Measurements from ENCODE around the gene CSK.

The CSK gene

DNA sequence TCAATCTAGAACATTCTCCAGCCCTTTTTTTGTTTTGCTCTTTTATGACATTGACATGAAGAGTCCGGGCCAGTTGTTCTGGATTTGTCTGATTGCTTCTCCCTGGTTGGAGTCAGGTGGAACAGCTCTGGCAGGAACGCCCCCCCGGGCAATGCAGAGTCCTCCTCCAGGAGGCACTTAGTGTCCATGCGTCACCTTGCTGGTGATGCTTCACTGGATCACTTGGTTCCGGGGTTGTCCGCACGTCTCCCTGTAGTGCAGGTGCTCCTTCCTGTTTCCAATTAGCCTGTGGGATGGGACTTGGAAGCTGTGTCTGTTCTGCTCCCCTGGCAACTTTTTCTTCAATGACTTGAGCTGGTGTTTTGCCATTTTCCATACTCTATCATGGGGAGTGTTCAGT is 9.8 kb downstream of the CSK start:
- no peak for ATAC-seq (replicated peaks; ENCODE audit: extremely low read depth, poor library complexity, severe bottlenecking)
- no peaks in the 10 kb centered on the region for H3K27me3 Mint-ChIP-seq
- H3K4me1 Mint-ChIP-seq: peaks cover 79% of the 10 kb centered on the region
- no peaks in the 10 kb centered on the region for H3K9me3 Mint-ChIP-seq
- H3K36me3 Mint-ChIP-seq (ENCODE audit: insufficient read depth): peaks cover 34% of the 10 kb centered on the region
- H3K4me3 Mint-ChIP-seq: peak overlapping the region; percentile 79
- no peak for DNase-seq (ENCODE audit: low spot score in 2 of 2)
- H3K27ac Mint-ChIP-seq (ENCODE audit: low read depth): peak overlapping the region; percentile 93

DNA sequence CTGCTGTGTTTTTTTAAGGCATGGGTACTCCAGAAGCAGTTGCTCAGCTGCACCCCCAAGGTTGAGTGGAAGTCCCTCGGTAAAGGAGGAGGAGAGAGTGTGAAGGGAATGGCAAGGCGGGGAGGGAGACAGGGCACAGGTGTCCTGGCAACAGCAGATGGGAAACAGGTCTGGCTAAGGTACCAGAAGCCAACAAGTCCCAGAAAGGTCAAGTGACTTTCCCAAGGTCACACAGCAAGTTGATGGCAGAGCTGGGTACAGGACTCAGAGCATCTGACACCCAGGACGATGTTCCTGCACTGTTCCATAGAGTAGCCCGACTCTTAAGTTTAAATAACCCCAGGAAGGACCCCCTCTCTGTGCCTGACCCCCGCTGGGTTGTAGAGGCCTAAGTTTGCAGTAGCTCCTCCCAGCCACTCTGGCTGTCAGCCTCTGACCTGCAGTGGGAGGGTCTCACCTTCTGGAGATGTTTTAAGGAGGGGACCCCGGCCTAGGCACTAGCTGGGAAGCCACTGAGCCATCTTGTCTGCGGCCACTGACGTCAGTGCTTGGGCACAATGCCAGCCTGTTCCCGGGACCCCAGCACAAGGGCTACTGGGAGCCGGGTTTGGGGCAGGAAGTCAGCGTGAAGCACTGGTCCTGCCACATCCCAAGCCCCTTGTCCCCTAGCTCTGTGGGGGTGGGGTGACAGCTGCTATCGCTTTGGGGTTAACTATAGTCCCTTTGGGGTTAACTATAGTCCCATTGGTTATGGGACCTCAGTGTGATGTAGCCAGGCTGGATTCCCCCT is 10.5 kb downstream of the CSK start:
- Mint-ChIP-seq H3K27ac (ENCODE audit: low read depth) (peak overlapping the region; percentile 93), H3K9me3 (no peaks in the 10 kb centered on the region), H3K36me3 (ENCODE audit: insufficient read depth) (peaks cover 34% of the 10 kb centered on the region), H3K4me1 (peaks cover 77% of the 10 kb centered on the region), H3K4me3 (peak overlapping the region; percentile 79), H3K27me3 (no peaks in the 10 kb centered on the region)
- ATAC-seq (replicated peaks; ENCODE audit: extremely low read depth, poor library complexity, severe bottlenecking) (no peak), DNase-seq (ENCODE audit: low spot score in 2 of 2) (no peak)

DNA sequence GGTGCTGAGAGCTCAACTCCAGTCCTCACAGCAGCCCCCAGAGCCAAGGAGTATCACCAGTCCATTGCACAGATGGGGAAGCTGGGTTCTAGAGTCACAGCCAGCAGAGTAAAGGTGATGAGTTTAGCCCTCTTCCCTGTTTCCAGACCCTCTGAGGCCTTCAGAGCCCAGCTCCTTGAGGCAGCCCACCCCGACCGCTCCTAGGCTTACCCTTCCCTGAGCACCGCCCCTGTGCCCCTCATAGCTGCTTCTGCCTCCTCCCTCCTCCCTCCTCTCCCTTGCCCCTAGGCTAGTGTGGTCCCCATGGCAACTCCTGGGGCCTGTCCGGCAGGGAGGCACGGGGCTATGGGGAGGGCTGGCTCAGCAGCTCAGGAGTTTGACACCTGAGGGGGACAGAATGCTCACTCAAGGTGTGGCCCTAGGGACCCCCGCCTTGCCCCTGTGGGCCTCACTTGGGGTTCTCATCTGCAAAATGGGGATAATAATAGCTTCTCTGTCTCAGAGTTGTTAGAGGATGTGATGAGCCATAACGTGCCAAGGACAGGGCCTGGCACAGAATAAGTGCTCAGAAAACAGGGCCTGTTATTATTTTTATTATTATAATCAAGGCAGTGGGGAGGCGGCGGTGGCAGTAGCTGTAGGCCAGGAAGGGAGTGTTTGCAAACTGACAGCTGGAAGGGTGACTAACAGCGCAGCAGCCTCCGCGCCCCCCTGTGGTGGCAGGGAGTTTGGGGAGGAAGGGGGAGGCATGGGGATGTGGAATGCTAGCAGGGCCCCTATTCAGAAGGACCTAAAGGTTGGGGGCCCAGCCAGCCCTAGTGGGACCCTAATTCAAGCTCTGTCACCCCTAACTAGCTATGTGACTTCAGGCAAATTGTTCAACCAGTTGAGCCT is 11.5 kb downstream of the CSK start:
- peak overlapping the region; percentile 79 for H3K4me3 Mint-ChIP-seq
- H3K27me3 Mint-ChIP-seq: no peaks in the 10 kb centered on the region
- peaks cover 31% of the 10 kb centered on the region for H3K36me3 Mint-ChIP-seq (ENCODE audit: insufficient read depth)
- ATAC-seq (replicated peaks; ENCODE audit: extremely low read depth, poor library complexity, severe bottlenecking): peak; percentile 50
- peak; percentile 65 to 70 for DNase-seq (ENCODE audit: low spot score in 2 of 2)
- peaks cover 77% of the 10 kb centered on the region for H3K4me1 Mint-ChIP-seq
- H3K9me3 Mint-ChIP-seq: no peaks in the 10 kb centered on the region
- peak overlapping the region; percentile 35 for H3K27ac Mint-ChIP-seq (ENCODE audit: low read depth)

DNA sequence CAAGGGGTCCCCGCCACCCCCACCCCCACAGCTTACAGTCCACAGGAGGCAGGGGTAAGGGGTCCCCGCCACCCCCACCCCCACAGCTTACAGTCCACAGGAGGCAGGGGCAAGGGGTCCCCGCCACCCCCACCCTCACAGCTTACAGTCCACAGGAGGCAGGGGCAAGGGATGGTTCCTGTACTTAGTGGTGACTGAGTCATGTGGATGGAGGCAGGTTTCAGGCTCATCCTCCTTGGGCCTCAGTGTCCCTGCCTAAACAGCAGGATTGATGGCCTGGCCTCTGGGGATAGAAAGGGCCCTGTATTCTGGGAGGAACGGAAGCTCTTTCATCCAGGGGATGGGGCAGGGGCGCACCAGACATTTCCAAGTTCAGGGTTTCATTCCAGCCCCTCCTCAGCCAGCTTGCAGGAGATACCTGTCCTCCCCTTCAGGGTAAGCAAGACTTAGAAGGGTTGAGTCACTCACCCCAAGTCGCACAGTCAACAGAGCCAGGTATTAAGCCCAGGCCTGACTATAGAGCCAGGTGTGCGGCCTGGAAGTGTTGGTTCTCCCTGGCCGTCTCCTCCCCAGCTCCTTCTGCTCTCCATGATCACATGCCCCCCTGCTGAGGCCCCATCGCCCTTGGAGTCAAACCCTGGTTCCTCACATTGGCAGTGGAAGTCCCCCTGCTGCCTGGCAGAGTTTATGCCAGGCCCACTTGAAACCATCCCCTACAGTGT is 12.5 kb downstream of the CSK start:
- peak overlapping the region; percentile 64 for H3K4me3 Mint-ChIP-seq
- peaks cover 29% of the 10 kb centered on the region for H3K36me3 Mint-ChIP-seq (ENCODE audit: insufficient read depth)
- no peaks in the 10 kb centered on the region for H3K9me3 Mint-ChIP-seq
- DNase-seq (ENCODE audit: low spot score in 2 of 2) (no peak), ATAC-seq (replicated peaks; ENCODE audit: extremely low read depth, poor library complexity, severe bottlenecking) (no peak)
- H3K27ac Mint-ChIP-seq (ENCODE audit: low read depth): peak overlapping the region; percentile 82
- H3K4me1 Mint-ChIP-seq: peaks cover 73% of the 10 kb centered on the region
- H3K27me3 Mint-ChIP-seq: no peaks in the 10 kb centered on the region

DNA sequence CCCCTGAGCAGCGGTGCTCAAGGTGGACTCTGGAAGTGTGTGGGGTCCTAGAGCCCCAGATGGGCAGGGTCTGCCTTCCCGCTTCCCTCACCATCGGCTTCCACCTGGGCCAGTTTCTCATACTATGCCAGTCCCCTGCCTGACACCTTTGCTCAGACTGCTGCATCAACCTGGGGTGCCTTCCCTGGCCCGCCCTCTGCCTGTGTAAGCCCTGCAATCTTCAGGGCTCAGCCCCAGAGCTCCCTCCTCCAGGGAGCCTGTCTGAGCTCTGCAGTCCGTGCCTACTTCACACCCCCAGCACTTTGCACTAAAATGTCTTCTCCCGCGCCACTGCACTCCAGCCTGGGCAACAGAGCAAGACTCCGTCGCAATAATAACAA is 13.1 kb downstream of the CSK start:
- Mint-ChIP-seq H3K4me3 (peak overlapping the region; percentile 64), H3K27ac (ENCODE audit: low read depth) (peak overlapping the region; percentile 82), H3K36me3 (ENCODE audit: insufficient read depth) (peaks cover 27% of the 10 kb centered on the region), H3K9me3 (no peaks in the 10 kb centered on the region), H3K4me1 (peaks cover 73% of the 10 kb centered on the region), H3K27me3 (no peaks in the 10 kb centered on the region)
- DNase-seq (ENCODE audit: low spot score in 2 of 2): no peak
- ATAC-seq (replicated peaks; ENCODE audit: extremely low read depth, poor library complexity, severe bottlenecking): no peak

DNA sequence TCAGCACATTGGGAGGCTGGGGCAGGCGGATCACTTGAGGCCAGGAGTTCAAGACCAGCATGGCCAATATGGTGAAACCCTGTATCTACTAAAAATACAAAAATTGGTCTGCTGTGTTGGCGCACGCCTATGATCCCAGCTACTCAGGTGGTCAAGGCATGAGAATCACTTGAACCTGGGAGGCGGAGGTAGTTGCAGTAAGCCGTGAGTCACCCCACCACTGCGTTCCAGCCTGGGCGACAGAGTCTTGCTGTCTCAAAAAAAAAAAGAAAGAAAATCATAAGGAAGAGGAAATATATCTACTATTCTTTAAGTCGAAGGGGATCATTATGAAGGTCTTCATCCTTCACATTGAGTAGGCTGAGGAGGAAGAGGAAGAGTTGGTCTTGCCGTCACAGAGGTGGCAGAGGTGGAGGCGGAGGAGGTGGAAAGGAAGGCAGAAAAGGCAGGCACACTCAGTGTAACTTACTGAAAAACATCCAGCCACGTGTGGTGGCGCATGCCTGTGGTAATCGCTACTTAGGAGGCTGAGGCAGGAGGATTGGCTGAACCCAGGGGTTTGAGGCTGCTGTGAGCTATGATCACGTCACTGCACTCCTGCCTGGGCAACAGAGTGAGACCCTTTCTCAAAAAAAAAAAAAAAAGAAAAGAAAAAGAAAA is 14.2 kb downstream of the CSK start:
- ATAC-seq (replicated peaks; ENCODE audit: extremely low read depth, poor library complexity, severe bottlenecking) (no peak), DNase-seq (ENCODE audit: low spot score in 2 of 2) (no peak)
- Mint-ChIP-seq H3K27ac (ENCODE audit: low read depth) (peak overlapping the region; percentile 82), H3K27me3 (no peaks in the 10 kb centered on the region), H3K4me1 (peaks cover 68% of the 10 kb centered on the region), H3K4me3 (peak overlapping the region; percentile 56), H3K9me3 (no peaks in the 10 kb centered on the region), H3K36me3 (ENCODE audit: insufficient read depth) (peaks cover 32% of the 10 kb centered on the region)

DNA sequence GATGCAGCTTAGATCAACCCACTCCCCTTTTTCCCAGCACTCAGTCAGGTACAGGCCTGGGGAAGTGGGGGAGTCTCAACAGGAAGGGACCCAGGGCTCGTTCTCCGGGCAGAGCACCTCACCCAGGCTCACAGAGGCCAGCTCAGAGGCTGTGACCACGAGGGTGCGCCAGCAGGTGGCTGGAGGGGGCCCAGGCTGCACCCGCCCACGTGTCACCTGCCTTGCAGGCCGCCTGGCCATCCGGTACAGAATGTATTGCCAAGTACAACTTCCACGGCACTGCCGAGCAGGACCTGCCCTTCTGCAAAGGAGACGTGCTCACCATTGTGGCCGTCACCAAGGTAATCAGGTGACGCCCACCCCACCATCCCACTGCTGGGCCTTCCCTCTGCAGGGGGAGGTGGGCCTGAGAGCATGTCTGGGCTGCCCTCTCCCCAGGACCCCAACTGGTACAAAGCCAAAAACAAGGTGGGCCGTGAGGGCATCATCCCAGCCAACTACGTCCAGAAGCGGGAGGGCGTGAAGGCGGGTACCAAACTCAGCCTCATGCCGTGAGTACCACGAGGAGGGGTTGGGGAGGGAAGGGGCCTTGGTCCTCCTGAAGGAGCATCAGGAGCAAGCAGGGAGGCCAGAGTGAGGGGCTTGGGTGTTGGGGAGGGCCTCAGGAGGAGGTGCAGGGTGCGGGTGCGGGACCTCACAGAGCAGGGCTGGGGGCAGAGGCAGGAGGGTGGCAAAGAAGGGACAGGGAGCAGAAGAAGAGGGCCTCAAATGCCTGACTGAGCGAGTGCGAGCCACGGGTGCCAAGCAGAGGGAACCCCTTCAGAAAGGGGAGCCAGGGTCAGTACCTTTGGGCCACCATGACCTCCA is 16.7 kb downstream of the CSK start:
- peak overlapping the region; percentile 80 for H3K27ac Mint-ChIP-seq (ENCODE audit: low read depth)
- no peaks in the 10 kb centered on the region for H3K9me3 Mint-ChIP-seq
- peaks cover 48% of the 10 kb centered on the region for H3K4me1 Mint-ChIP-seq
- peak overlapping the region; percentile 14 for H3K4me3 Mint-ChIP-seq
- no peak for ATAC-seq (replicated peaks; ENCODE audit: extremely low read depth, poor library complexity, severe bottlenecking)
- H3K27me3 Mint-ChIP-seq: no peaks in the 10 kb centered on the region
- no peak for DNase-seq (ENCODE audit: low spot score in 2 of 2)
- H3K36me3 Mint-ChIP-seq (ENCODE audit: insufficient read depth): peaks cover 48% of the 10 kb centered on the region

DNA sequence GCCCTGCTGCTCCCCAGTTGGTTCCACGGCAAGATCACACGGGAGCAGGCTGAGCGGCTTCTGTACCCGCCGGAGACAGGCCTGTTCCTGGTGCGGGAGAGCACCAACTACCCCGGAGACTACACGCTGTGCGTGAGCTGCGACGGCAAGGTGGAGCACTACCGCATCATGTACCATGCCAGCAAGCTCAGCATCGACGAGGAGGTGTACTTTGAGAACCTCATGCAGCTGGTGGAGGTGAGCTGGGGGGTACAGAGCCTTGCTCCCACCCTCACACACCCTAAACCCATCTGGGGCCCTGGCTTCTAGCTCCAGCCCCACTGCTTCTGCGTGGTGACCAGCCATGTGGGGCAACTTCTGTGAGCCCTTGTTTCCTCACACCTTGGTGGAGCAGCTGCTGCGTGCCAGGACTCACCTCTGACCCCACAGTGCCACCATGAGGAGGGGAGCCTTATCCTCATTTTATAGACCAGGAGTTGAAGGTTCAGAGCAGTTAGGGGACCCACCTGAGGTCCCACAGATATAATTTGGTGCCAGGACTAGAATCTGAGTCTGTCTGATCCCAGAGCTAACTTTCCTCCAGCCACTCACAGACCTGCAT is 17.5 kb downstream of the CSK start:
- Mint-ChIP-seq H3K27me3 (no peaks in the 10 kb centered on the region), H3K4me3 (no peak overlapping the region), H3K27ac (ENCODE audit: low read depth) (peak overlapping the region; percentile 80), H3K4me1 (peaks cover 53% of the 10 kb centered on the region), H3K9me3 (no peaks in the 10 kb centered on the region), H3K36me3 (ENCODE audit: insufficient read depth) (peaks cover 48% of the 10 kb centered on the region)
- no peak for ATAC-seq (replicated peaks; ENCODE audit: extremely low read depth, poor library complexity, severe bottlenecking)
- DNase-seq (ENCODE audit: low spot score in 2 of 2): no peak

DNA sequence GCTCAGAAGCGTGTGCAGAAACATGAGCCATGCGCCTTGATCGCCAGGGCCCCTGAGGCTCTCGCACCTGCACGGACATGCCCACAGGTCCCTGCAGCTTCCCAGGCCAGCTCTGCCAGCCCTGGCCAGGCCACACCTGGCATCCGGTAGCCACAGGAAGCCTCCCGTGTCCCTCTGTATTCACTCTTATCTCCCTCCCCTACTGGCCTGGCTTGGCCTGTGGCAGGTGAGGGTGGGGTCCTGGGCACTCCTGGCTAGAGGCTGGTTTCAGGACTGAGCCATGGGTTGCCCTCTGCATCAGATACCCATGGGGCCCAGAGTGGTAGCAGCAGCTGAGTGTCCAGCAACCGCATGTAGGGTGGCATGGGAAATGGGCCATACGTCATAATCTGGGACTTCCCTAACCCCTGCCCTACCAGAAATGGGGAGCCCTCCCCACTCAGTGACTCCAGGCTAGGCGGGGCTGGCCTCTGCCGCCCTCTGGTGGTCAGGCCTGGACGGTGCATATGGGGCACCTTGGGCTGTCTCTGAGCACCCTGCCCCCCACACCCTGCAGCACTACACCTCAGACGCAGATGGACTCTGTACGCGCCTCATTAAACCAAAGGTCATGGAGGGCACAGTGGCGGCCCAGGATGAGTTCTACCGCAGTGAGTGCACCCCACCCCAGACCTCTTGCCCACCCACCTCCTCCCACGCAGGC is 18.1 kb downstream of the CSK start:
- ATAC-seq (replicated peaks; ENCODE audit: extremely low read depth, poor library complexity, severe bottlenecking) (peak; percentile 97), DNase-seq (ENCODE audit: low spot score in 2 of 2) (peak; percentile 84 to 88)
- peak overlapping the region; percentile 27 for H3K4me3 Mint-ChIP-seq
- H3K27ac Mint-ChIP-seq (ENCODE audit: low read depth): peak overlapping the region; percentile 80
- peaks cover 51% of the 10 kb centered on the region for H3K36me3 Mint-ChIP-seq (ENCODE audit: insufficient read depth)
- H3K27me3 Mint-ChIP-seq: no peaks in the 10 kb centered on the region
- peaks cover 52% of the 10 kb centered on the region for H3K4me1 Mint-ChIP-seq
- no peaks in the 10 kb centered on the region for H3K9me3 Mint-ChIP-seq

DNA sequence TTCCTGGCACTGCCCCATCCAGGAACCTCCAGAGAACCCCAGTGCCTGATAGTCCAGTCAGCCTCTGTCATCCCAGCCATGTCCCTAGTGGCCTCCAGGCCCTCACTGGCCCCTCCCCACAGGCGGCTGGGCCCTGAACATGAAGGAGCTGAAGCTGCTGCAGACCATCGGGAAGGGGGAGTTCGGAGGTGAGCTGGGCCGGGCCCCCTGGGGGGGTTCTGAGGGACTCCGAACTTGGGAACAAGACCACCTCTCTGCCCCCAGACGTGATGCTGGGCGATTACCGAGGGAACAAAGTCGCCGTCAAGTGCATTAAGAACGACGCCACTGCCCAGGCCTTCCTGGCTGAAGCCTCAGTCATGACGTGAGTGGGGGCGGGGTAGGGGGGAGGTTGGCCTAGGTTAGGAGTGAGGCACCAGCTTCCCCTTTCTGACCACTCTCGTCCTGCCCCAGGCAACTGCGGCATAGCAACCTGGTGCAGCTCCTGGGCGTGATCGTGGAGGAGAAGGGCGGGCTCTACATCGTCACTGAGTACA is 18.7 kb downstream of the CSK start:
- H3K4me3 Mint-ChIP-seq: no peak overlapping the region

More for the DNA sequence above, 18.7 kb downstream of the CSK start:
- no peak overlapping the region for H3K27ac Mint-ChIP-seq (ENCODE audit: low read depth)
- H3K36me3 Mint-ChIP-seq (ENCODE audit: insufficient read depth): peaks cover 48% of the 10 kb centered on the region
- DNase-seq (ENCODE audit: low spot score in 2 of 2): no peak
- H3K9me3 Mint-ChIP-seq: no peaks in the 10 kb centered on the region
- H3K27me3 Mint-ChIP-seq: no peaks in the 10 kb centered on the region
- peaks cover 47% of the 10 kb centered on the region for H3K4me1 Mint-ChIP-seq
- no peak for ATAC-seq (replicated peaks; ENCODE audit: extremely low read depth, poor library complexity, severe bottlenecking)

Data from central memory CD8-positive, alpha-beta T cell (primary cell).